GM19438 (cell line): Measurements from ENCODE around the gene NCKAP5.

Source experiments
- ATAC-seq: cut with Tn5 transposase; IDR thresholded peaks from one replicate; pipeline ENCODE4 v1.9.1; 2021; ENCODE audit warnings: low read depth; ENCODE audit not compliant: unreplicated experiment

Gene NCKAP5

DNA sequence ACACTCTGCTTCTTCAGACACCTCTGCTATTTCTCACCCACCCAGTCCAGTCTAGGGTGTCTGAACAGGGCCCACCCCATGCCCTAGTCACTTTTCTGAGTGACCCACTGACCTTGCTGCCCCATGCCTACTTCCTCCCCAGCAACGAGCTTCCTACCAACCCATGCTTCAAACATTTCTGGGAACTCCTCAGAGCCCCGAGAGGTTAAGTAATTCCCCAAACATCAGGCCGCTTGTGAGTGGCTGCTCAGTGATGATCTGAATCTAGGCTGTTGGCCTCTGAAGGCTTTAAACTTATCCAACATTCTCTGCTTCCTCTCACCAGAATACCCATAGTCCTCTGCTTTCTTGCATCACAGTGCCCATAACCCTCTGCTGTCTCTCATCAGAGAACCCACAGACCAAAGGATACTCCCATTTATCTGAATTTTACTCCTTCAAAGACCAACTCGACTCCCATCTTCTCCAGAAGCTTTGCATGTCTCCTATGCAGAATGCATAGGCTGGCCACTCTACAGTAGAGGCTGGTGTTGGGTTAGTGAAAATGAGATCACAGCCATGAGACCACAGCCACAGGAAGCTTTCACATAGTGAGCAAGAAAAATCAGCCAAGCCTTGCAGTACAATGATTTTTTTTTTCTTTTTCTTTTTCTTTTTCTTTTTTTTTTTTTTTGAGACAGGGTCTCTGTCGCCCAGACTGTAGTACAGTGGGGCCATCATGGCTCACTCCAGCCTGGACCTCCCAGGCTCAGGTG is 588.7 kb downstream of the NCKAP5 start:
- peak; percentile 72 for ATAC-seq

DNA sequence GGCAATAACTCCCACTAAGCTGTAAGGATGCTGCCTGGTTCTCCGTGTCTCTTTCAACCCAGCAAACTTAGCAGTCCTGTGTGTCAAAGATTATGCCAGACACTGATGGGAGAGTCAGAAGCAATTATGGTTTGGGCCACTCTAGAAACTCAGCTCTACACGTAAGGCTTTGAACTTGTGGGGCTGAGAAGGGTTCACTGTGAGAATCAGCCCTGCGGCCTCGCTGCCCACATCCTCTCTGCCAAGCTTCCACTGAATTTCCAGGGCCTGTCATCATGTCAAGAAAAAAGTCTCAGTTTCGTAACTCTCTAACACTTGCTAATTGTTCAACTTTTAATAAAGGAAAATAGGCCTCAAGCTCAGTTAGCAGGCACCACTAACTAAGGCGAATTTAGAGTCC is 589.4 kb downstream of the NCKAP5 start:
- ATAC-seq, result no peak

DNA sequence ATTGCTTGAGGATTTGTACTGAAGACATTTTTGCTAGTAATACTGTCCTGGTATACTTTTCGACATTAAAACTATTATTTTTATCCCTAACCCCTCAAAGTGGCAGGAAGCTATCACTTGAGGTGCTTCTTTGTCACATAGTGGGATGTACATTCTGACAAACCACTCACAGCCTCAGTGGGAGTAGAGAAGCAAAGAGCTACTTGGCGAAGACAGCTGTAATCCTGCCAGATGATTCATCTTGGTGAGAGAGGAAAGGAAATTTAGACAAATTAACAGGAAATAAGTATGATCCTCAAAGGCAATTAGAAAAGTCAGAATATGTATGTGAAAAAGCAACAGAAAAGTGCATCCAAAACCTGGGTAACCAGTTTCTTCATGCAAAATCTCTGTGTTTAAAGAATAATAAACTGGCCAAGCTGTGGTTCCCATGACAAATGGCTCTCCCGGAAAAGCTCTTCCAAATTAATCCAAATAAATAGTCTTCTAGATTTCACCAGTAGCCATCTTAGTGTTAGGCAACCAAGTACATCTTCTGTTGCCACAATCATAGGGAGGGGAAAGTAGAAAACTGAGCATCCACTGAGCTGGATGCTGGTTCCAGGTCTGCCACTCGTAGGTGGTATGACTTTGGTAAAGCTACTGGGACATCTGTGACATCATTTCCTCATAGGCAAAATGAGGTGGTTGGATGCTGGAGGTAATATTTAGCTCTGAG is 590.3 kb downstream of the NCKAP5 start:
- ATAC-seq, result no peak

DNA sequence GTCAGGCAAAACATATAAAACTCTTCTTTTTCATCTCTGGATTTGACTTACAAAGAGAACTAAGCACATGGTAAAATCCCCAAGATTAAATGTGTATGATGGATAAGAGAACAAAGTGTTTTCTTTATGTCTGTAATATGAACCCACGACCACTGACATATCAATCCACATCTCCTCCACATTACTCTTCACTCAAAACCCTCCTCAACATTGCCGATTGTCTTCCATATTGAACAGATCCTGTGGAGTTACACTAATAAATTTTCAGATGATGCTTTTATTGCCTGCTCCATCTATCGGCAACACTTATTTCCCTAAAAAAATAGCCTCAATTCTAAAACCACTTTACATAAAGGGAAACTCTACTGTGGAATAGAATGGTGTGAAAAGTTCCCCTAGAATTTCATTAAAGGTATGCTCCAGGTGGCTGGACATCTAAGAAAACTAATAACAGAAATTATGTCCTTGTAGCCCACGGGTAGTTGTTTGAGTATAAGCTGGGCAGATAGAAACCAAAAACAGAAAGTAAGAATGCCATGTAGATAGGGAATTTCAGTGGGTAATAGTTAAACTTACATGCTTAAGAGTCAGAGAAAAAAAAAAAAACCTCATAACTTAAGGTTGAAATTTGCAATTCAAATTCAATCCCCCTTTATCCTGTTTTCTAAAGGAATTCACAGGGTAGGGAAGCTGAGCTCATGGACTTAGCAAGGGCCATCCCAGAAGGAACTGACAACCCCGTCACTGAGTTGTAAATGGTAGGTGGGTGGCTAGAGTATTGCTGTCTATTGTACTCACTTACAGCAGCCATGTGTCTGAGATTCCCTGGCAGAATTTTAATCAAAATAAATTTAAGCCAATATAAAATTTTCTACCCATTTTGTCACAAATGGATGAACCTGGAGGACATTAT is 592.8 kb downstream of the NCKAP5 start:
- ATAC-seq, result no peak

DNA sequence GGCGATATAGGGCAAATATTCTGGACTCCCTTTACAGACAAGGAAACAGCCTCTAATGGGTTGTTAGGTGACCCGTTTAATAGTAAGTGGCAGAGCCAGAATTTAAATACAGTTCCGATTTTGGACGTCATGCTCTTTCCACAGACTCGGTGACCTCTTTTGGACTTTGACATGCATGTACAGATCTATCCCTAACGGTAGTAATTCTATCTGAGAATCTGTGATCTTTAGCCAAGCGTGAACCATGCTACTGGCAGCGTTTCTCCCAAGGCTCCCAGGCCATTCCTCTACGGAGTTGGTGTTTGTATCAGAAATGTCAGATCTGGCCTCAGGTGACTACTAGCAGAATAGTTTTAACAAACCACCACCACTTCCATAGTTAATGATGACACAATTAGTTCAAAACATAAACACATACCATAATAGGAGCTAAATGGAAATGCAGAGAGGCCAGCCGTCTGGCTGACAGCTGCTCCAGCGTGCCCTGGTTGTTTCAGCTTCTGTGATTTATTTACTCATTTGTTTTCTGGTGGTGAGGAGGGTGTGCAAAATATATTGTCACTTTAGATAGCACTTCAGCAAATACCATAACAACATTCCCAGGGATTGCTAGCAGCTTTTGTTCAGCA is 593.7 kb downstream of the NCKAP5 start:
- ATAC-seq, result no peak

DNA sequence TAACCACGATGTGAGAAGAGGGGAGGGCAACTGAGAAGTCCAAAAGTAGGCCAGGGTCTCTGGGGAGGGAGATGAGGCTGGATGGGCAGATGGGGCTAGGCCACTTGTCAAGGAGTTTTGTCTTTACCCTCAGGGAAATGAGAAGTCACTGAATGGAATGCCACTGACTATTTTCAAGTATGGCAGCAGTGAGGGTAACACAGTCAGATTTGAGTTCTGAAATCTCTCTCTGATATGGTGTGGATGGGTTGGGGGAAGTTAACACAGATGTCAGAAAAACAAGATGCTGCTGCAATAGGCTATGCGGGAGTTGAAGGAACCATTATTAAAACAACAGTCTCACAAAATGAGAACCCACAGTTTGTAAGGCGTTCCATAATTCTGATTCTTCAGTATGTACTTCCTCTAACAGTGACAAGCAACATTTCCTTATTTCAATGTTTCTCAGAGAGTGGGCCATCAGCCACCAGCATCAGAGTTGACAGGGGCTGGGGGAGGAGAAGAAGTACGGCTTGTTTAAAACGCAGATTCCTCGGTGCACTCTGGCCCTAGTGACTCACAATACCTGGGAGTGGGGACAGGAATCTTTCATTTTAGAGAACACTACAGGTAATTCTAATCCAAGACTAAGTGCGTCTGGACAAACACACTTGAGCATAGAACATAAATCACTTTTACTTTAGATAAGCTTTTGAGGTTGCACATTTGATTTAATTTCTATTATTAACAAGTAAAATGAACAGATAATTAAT is 596.8 kb downstream of the NCKAP5 start:
- no peak for ATAC-seq

DNA sequence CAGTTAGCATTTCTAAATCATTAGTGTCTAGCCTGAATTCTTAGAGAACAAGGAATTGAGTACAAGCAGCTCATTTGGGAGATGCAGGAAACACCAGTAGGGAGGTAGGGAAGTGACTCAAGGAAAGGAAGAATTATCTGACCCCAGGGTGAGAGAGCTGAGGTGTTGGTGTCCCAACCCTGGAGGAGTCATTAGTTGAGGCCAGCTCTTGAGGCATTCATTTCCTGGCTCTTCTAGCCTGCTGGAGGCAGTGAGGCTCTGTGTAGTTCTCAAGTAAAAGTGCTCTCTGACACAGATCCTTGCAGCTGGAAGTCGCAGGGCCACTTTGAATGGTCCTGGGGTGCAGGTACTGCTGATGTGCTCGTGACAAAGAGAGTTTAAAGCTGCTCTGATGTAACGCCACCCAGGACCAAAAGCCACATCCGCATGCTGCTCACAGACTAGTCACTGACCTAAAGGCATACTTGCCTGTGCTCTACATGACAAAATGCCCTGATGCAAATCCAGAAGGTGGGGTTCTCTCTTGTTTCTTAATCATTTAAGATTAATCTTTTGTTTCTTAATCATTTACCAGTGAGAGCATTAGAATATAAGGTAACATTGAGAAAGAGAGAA is 598.8 kb downstream of the NCKAP5 start:
- ATAC-seq, result no peak

DNA sequence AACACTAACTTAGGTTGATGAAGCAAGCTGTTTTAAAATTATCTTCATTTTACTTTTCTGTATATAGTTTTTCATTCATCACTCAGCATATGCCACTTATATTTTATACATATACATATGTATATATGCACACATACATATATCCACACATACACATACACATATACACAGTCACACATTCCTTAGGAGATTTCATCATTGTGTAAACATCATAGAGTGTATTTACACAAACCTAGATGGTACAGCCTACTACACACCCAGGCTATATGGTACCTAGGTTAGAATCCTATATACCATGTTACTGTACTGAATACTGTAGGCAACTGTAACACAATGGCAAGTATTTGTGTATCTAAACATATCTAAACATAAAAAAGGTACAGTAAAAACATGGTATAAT is 602.8 kb downstream of the NCKAP5 start:
- ATAC-seq, result no peak

DNA sequence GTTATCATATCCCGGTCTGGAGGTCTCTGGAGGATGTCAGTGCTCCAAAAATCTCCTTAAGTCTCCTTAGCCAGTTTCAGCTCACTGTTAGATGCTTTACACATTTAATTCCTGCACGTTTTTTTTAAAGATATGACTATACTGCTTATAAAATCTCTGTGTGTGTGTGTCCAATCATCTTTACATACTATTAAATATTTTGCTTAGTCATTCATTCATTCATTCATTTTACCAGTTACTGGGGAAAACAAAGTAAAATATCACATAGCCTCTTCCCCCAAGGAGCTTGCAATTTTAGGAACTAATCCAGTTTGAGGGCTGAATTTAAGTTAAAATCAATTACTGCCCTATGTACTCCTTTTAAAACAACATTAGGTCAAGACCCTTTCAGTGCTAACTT is 605.1 kb downstream of the NCKAP5 start:
- ATAC-seq, result no peak

DNA sequence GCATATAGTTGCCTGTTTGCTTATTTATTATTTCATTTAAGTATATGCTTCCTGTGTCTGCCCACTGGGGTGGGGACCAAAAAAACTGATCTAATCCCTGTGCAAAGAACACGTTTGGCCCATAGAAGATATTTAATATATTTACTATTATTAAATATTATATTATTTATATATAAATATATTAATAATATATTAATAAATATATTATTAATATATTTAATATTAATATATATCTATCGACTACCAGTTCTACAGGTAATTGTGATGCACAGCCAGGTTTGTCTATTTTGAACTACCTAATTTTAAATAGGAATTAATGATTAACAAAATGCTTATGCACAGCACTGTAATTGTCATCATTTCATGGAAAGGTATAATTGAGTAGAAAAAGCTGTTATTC is 609.4 kb downstream of the NCKAP5 start:
- no peak for ATAC-seq

DNA sequence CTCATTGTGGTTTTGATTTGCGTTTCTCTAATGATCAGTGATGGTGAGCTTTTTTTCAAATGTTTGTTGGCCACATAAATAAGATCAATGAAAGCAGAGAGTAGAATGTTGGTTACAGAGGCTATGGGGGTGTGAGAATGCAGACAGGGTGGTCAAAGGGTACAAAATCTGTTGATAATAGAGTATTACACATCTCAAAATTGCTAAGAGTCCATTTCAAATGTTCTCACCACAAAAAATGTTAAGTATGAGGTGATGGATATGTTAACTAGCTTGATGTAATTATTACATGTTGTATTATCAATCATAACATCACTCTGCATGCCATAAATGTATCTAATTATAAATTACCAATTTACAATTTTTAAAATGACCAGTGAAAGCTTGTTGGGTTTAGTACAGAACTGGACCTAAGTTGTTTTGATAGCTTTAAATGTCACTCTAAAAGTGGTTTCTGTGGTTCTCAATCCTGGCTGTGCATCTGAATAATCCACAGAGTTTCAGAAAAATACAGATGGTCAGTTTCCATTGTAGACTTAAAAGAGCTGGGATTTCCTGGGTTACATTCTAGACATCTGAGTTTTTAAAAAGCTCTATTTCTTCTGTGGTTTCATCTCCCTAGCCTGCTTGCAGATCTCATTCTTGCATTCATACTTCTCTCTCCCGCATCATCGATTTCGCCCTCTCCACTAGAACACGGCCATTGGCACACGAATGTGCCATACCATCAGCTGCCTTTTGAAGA is 612.2 kb downstream of the NCKAP5 start:
- no peak for ATAC-seq

DNA sequence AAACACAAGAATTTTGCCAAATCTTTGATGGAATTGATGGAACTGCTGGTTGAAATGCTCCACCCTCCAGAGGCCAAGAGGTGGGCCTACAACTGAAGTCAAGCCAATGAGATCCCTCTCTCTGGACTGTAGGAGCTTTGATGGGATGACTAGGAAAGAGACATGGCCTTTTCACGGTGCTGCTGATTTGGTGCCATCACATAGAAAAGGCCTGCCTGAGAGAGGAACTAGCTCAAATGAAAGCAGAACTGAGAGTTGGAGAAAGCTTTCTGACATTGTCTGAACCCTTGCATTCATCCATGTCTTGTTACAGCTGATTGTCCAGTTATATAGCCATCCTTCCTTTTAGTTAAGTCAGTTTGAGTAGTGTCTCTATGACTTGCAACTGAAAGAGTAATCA is 614.5 kb downstream of the NCKAP5 start:
- ATAC-seq, result peak; percentile 84

DNA sequence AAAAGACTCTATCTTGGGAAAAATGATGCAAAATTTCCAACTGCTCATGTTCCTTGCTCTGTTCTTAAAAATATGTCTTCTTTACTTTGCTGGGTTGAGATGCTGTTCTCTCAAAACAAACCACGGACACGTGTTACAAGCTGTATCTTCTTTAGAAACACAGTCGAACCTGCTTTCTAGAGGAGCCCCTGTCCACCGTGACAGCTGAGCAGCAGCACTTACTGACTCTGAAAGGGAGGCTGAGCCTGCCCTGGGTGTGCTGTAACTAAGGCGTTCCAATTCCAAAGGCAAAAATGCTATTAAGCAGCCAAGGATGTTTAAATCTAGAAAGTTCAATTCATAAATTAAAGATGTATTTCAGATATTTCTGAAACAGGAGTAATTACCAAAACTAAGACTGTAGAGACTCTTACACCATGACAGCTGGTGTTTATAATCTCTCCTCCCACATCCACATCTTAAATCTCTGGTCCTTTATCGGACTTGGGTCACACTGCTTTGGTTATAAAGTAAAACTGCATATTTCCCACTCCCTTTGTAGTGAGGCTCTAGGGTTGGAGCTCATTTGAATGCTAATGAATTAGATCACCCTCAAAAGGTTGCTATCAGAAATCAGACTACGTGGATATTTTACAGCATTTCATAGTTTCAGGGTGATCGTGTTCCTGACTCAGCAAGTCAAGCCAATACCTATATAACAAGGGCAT is 617.1 kb downstream of the NCKAP5 start:
- no peak for ATAC-seq

DNA sequence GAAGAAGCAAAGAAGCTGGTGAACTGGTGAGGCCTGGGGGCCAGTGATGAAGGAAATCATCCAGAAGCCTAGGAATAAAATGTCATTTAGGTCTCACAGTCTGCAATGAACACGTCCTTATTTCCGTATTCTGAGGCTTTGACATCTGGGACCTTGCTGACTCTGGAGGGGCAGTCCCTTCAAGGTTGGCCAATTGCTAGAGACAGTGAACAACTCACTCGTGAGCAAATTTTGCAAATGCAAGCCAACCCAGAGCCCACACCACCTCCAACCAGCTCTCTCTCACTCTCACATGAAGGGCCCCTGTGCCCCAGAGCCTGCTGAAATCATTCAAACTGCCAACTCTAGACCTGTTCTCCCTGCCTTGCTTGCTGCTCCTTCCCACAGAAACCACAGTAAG is 619.2 kb downstream of the NCKAP5 start:
- ATAC-seq, result no peak

DNA sequence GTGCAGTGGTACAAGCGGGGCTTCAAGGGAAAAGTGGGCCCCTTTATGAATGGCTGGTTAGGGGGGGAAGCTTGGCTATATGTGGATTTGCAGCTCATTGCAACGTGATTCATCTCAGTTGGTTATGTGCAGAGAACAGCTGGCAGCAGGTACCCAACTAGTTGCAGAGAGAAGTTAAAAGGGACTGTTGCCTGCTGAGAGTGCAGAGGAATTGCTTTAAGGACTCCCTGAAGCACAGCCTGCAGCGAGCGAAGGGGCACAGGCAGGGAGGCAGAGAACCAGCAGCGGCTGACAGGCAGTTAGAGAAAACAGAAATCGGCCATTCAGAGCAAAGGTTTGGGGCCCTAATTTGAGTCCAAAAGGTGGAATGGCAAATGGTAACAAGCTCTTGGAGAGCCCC is 620.1 kb downstream of the NCKAP5 start:
- no peak for ATAC-seq

DNA sequence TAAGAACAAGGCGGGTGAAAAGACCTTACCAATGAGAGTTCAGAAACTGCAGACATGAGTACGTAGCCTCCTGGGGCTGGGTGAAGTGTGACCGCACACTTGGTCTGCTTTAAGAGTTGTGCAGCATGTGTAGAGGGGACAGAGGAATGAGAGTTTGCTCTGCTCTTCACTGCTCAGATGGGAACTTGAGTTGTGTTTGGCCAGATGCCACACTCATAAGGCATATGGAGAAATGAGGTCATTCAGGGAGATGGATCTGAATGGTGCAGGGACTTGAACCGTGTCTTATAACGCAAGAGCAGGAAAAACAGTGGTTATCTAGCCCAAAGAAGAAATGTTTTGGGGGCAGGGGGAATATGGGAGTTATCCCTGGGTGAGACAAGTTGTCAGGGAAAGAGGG is 624.4 kb downstream of the NCKAP5 start:
- no peak for ATAC-seq

DNA sequence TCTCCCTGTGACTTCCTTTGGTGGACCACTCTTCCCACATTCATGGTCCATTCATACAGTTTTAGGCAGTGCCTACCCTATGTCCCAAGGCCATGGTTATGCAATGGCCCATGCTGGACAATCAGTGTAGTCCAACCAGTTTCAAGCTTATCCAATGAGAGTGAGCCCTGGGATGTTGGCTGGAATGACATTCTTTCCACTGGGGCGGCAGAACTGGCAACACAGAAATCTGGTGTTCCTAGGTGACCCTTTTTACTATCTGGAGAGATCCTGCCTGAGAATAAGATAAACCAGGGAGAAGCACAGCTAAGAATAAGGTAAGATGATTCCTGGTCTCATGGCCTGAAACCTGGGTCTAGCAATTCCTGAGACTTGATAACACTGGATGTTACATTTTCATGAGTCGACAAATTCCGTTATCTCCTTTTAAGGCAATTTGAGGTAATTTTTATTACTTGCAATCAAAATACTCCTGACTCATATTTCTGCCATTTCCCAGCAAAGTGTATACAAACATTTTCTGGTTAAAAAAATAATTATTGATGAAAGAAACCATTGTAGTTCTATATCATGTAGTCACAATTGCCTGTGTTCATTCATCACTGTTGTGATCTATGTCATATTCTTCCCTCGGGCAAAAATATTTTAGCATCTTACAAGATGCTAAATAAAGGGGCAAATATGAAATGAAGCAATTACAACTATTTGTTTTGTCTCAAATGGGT is 626.8 kb downstream of the NCKAP5 start:
- no peak for ATAC-seq

DNA sequence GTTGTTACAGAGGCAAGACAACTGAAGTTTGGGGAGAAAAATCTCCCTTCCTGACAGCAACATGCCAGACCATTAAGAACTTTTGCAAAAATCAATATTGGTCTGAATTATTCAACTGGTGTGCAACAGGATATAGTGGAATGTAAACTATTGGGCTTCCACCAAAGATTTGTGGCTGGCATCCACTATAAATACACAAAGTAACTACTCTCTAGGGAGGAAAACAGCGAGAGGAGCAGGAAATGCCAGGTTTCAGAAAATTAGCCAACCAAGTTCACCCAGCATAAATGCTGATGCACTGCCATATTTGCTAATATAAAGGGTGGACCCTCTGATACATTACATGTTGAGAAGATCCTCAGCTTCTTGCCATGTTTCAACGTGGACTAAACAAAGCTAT is 630.6 kb downstream of the NCKAP5 start:
- no peak for ATAC-seq
